Heart left ventricle (tissue), 13 donors: ENCODE data around the gene ACCSL.

Experiments used
- POLR2A ChIP-seq, 2 donors: fragments of 450-650 bp; IDR thresholded peaks; one replicate each; pipeline ENCODE4 v1.6.1; 2017; ENCODE audit warnings: antibody characterized with exemption in 2 of 2, mild to moderate bottlenecking in 2 of 2, moderate library complexity in 2 of 2
- TF ChIP-seq, protein P1 (sequence below), 12 donors: fragments of 200-600 bp; sonication (generic) in 4 of 12; IDR thresholded peaks; one replicate each; pipeline versions ENCODE4 v1.5.0 to v1.8.0; 2018 to 2022; ENCODE audit warnings: antibody characterized with exemption in 12 of 12, mild to moderate bottlenecking in 5 of 12
- donor health status: ischemic (EF 13 %, LVEDD 7.1; RV severe dilation, severe dysfunction).
- donor health status: DM: no; HTN: yes; CAD: no.
- donor health status: DM: no; HTN: no; CAD: no.
- donor health status: ischemic (EF 25% LVEDD 6.9; RV normal size, moderate dysfunction).
- donor health status: ischemic (EF 25% LVEDD 5.7; RV mildly dilated, moderate dysfunction).
- donor health status: ischemic (EF 35%, LVEDD 5.7; RV mildly dilated, moderate dysfunction).
- donor health status: nonischemic (EF 11% LVEDD 7.7; RV severe dilation, severe dysfunction).
- donor health status: DM: yes; HTN: yes; CAD: no.
- donor health status: PGD.
- donor health status: ischemic (EF 29% LVEDD 5.4; RV normal size, mild dysfunction).
- donor health status: nonischemic (EF 23%, LVEDD 6.1; RV moderate dilation, normal function).

DNA sequence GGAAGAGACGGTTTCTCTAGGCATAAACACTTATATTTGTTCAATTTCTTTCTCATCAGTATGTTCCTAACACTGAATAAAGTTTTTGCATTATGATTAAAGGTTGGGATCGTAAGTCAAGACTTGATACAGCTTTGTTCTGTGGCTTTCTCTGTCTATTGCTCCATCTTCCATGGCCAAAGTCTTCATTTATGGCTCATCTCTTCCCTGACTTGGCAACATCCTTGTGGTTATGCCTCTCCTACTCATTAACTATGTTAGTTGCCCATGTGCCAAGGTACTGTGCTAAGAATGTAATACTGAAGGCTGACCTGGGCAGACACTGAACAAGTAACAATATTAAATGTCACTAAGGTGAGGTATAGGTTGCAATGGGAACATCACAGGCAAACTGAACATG is 1.6 kb upstream of the ACCSL start:
- TF ChIP-seq, protein P1, sequence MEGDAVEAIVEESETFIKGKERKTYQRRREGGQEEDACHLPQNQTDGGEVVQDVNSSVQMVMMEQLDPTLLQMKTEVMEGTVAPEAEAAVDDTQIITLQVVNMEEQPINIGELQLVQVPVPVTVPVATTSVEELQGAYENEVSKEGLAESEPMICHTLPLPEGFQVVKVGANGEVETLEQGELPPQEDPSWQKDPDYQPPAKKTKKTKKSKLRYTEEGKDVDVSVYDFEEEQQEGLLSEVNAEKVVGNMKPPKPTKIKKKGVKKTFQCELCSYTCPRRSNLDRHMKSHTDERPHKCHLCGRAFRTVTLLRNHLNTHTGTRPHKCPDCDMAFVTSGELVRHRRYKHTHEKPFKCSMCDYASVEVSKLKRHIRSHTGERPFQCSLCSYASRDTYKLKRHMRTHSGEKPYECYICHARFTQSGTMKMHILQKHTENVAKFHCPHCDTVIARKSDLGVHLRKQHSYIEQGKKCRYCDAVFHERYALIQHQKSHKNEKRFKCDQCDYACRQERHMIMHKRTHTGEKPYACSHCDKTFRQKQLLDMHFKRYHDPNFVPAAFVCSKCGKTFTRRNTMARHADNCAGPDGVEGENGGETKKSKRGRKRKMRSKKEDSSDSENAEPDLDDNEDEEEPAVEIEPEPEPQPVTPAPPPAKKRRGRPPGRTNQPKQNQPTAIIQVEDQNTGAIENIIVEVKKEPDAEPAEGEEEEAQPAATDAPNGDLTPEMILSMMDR (IDR thresholded peaks at IDR 0.05), result no peak
- TF ChIP-seq POLR2A (IDR thresholded peaks at IDR 0.05), result no peak
